ENCODE measurements around the gene MVB12B. TPM values are rescaled to one million over a fixed set of nuclear protein-coding genes. Genes with fewer than 3 reads are reported as not detected.

MVB12B gene
- total and polyA plus RNA-seq, 8 donors: 2.3 to 21.9 (median 6.4) TPM

GRCh38 chr9:126436545-126437267, 110.1 kb downstream of the MVB12B start:
- no peak for TF ChIP-seq POLR2AphosphoS5 (IDR thresholded peaks at IDR 0.05)
- no peak for TF ChIP-seq EP300 (IDR thresholded peaks at IDR 0.05)
- TF ChIP-seq CTCF (IDR thresholded peaks at IDR 0.05): no peak
- no peak for TF ChIP-seq POLR2A (IDR thresholded peaks at IDR 0.05)
- 54 to 79% (median 66%) methylated on average over 6 of the region's 6 CpGs for WGBS, 5 donors
- no peaks in the 10 kb centered on the region for H3K27me3 ChIP-seq
- H3K4me3 ChIP-seq: no peak overlapping the region
- peaks cover 0 to 5% (median 0%) of the 10 kb centered on the region in 4 donors for H3K4me1 ChIP-seq
- DNase-seq: no peak
- peaks cover 0 to 23% (median 13%) of the 10 kb centered on the region in 4 donors for H3K36me3 ChIP-seq
- intact Hi-C loops (cut with DNase I; ENCODE audit: low total_unique reads): no loop called here
- no peak overlapping the region for H3K27ac ChIP-seq
- no peaks in the 10 kb centered on the region for H3K9me3 ChIP-seq

GRCh38 chr9:126437268-126437666, 110.6 kb downstream of the MVB12B start:
- TF ChIP-seq POLR2A (IDR thresholded peaks at IDR 0.05) (no peak), EP300 (IDR thresholded peaks at IDR 0.05) (no peak), POLR2AphosphoS5 (IDR thresholded peaks at IDR 0.05) (no peak), CTCF (IDR thresholded peaks at IDR 0.05) (no peak)
- WGBS, 5 donors: 82 to 90% (median 86%) methylated on average over 6 of the region's 6 CpGs
- no peak overlapping the region for H3K27ac ChIP-seq
- no peak overlapping the region for H3K4me3 ChIP-seq
- no peaks in the 10 kb centered on the region for H3K27me3 ChIP-seq
- intact Hi-C loops (cut with DNase I; ENCODE audit: low total_unique reads): no loop called here
- peaks cover 0 to 23% (median 13%) of the 10 kb centered on the region in 4 donors for H3K36me3 ChIP-seq
- DNase-seq: no peak
- H3K4me1 ChIP-seq: peaks cover 0 to 5% (median 0%) of the 10 kb centered on the region in 4 donors
- H3K9me3 ChIP-seq: no peaks in the 10 kb centered on the region

- intact Hi-C loops (cut with DNase I; ENCODE audit: low total_unique reads): no loop called here
- Histone ChIP-seq H3K36me3 (peaks cover 0 to 20% (median 11%) of the 10 kb centered on the region in 4 donors), H3K4me1 (peaks cover 0 to 5% (median 0%) of the 10 kb centered on the region in 4 donors), H3K27ac (no peak overlapping the region), H3K4me3 (no peak overlapping the region), H3K9me3 (no peaks in the 10 kb centered on the region), H3K27me3 (no peaks in the 10 kb centered on the region)
- 89 to 98% (median 94%) methylated on average over 2 of the region's 2 CpGs for WGBS, 5 donors
- DNase-seq: no peak
- no peak for TF ChIP-seq POLR2AphosphoS5 (IDR thresholded peaks at IDR 0.05)
- no peak for TF ChIP-seq CTCF (IDR thresholded peaks at IDR 0.05)
- TF ChIP-seq EP300 (IDR thresholded peaks at IDR 0.05): no peak
- no peak for TF ChIP-seq POLR2A (IDR thresholded peaks at IDR 0.05)
Observed at GRCh38 chr9:126437701-126438100, 111.1 kb downstream of the MVB12B start.

GRCh38 chr9:126438741-126439401, 112.2 kb downstream of the MVB12B start:
- Histone ChIP-seq H3K27ac (no peak overlapping the region), H3K4me3 (no peak overlapping the region), H3K9me3 (no peaks in the 10 kb centered on the region), H3K27me3 (no peaks in the 10 kb centered on the region), H3K4me1 (peaks cover 0 to 5% (median 0%) of the 10 kb centered on the region in 4 donors), H3K36me3 (peaks cover 0 to 8% (median 5%) of the 10 kb centered on the region in 4 donors)
- TF ChIP-seq CTCF (IDR thresholded peaks at IDR 0.05) (no peak), POLR2AphosphoS5 (IDR thresholded peaks at IDR 0.05) (no peak), POLR2A (IDR thresholded peaks at IDR 0.05) (no peak)
- intact Hi-C loops (cut with DNase I; ENCODE audit: low total_unique reads): no loop called here
- DNase-seq: no peak
- WGBS, 5 donors: 86 to 88% (median 87%) methylated on average over 13 of the region's 13 CpGs
